GM21528 (cell line): ENCODE data around the gene HIBCH.
"Not testable (repeated sequence)": the region's sequence is repeated elsewhere in the genome, so short reads cannot be mapped to it uniquely, and the experiment has no call there.

Experiments used
- ATAC-seq: cut with Tn5 transposase; IDR thresholded peaks from one replicate; pipeline ENCODE4 v1.9.1; 2021; ENCODE audit warnings: mild to moderate bottlenecking, moderate library complexity; ENCODE audit not compliant: unreplicated experiment, low FRiP score

HIBCH gene

GRCh38 chr2:190312635-190313025 lies 7.0 kb downstream of the HIBCH start:
- not testable (repeated sequence) for ATAC-seq

GRCh38 chr2:190311893-190312634 lies 7.6 kb downstream of the HIBCH start:
- no peak for ATAC-seq

- no peak for ATAC-seq
These were observed 11.6 kb downstream of the HIBCH start for GRCh38 chr2:190308031-190308430.

GRCh38 chr2:190304404-190304803 lies 15.2 kb downstream of the HIBCH start:
- ATAC-seq = no peak

GRCh38 chr2:190303647-190304046 lies 16.0 kb downstream of the HIBCH start:
- ATAC-seq = no peak

GRCh38 chr2:190302052-190302451 lies 17.6 kb downstream of the HIBCH start:
- no peak for ATAC-seq

GRCh38 chr2:190301032-190301431 lies 18.6 kb downstream of the HIBCH start:
- no peak for ATAC-seq

- ATAC-seq = not testable (repeated sequence)
These were observed 21.7 kb downstream of the HIBCH start for GRCh38 chr2:190297880-190298279.

GRCh38 chr2:190283783-190284182 lies 35.8 kb downstream of the HIBCH start:
- ATAC-seq = no peak

- no peak for ATAC-seq
These were observed 38.9 kb downstream of the HIBCH start for GRCh38 chr2:190280565-190281350.

- not testable (repeated sequence) for ATAC-seq
These were observed 40.1 kb downstream of the HIBCH start for GRCh38 chr2:190279256-190280134.

- ATAC-seq = no peak
These were observed 42.2 kb downstream of the HIBCH start for GRCh38 chr2:190277234-190278112.

- ATAC-seq = no peak
These were observed 47.2 kb downstream of the HIBCH start for GRCh38 chr2:190272457-190272842.

- no peak for ATAC-seq
These were observed 47.7 kb downstream of the HIBCH start for GRCh38 chr2:190271783-190272456.

GRCh38 chr2:190270298-190270697 lies 49.3 kb downstream of the HIBCH start:
- no peak for ATAC-seq

- not testable (repeated sequence) for ATAC-seq
These were observed 49.9 kb downstream of the HIBCH start for GRCh38 chr2:190269699-190270098.

GRCh38 chr2:190267302-190267701 lies 52.3 kb downstream of the HIBCH start:
- ATAC-seq = no peak

GRCh38 chr2:190266314-190266713 lies 53.3 kb downstream of the HIBCH start:
- no peak for ATAC-seq

GRCh38 chr2:190261851-190262250 lies 57.8 kb downstream of the HIBCH start:
- ATAC-seq = no peak
